Lower lobe of right lung (tissue), 2 donors: ENCODE results near the gene INPP5A. TPM values are rescaled to one million over a fixed set of nuclear protein-coding genes. Genes with fewer than 3 reads are reported as not detected.

ENCODE experiments used
- ATAC-seq, 2 donors: fragments of 200-7000 bp; cut with Tn5 transposase; one replicate each; pipeline ENCODE4 v1.9.1; 2020 to 2022; ENCODE audit warnings: mild to moderate bottlenecking in 2 of 2, moderate library complexity in 2 of 2
- DNase-seq: peaks from one replicate; pipeline ENCODE4 v3.0.0-alpha.2; 2020
- H3K27ac ChIP-seq: fragments of 200-600 bp; one replicate; pipeline ENCODE4 v1.8.0; 2022
- H3K27me3 ChIP-seq: fragments of 200-600 bp; one replicate; pipeline ENCODE4 v1.8.0; 2022; ENCODE audit warnings: low read depth
- H3K36me3 ChIP-seq: fragments of 200-600 bp; one replicate; pipeline ENCODE4 v1.8.0; 2022; ENCODE audit warnings: mild to moderate bottlenecking
- H3K4me1 ChIP-seq: fragments of 200-600 bp; one replicate; pipeline ENCODE4 v1.8.0; 2022
- H3K4me3 ChIP-seq: fragments of 200-600 bp; one replicate; pipeline ENCODE4 v1.8.0; 2022; ENCODE audit warnings: mild to moderate bottlenecking
- H3K9me3 ChIP-seq: fragments of 200-600 bp; one replicate; pipeline ENCODE4 v1.8.0; 2022
- CTCF ChIP-seq: fragments of 200-600 bp; IDR thresholded peaks from one replicate; pipeline ENCODE4 v1.8.0; 2022; ENCODE audit warnings: antibody characterized with exemption, mild to moderate bottlenecking
- intact Hi-C: fragments of 100-400 bp; cut with DNase I; formaldehyde crosslinking; loops from one replicate; pipeline ENCODE4 v1.11.0; 2022
- total RNA-seq: library from RNA; stranded (reverse); fragmentation: NEBNext Ultra II Directional; extraction: Animal tissue kit (Norgen Biotek cat#: 25700); gene quantifications from one replicate; pipeline ENCODE4 v1.2.1, GENCODE V29; 2021
- donor health status: DM: no; HTN: yes; CAD: no; lungs with severe emphysema.

The INPP5A gene
- total RNA-seq, 1 donor from 2014 or later = 34.1 TPM

GRCh38 chr10:132587175-132587574, 49.6 kb downstream of the INPP5A start:
- H3K27ac ChIP-seq = peak overlapping the region; percentile 82
- TF ChIP-seq CTCF = no peak

GRCh38 chr10:132588301-132589013, 50.9 kb downstream of the INPP5A start:
- Histone ChIP-seq H3K9me3 (no peaks in the 10 kb centered on the region), H3K27ac (peak overlapping the region; percentile 82), H3K36me3 (no peaks in the 10 kb centered on the region), H3K4me1 (peaks cover 93% of the 10 kb centered on the region), H3K4me3 (peak overlapping the region; percentile 39), H3K27me3 (no peaks in the 10 kb centered on the region)
- intact Hi-C loops = no loop called here
- DNase-seq (peak; percentile 76), ATAC-seq (peak; percentile 53 to 76)
- TF ChIP-seq CTCF = no peak

More at GRCh38 chr10:132587175-132587574, 49.6 kb downstream of the INPP5A start:
- Histone ChIP-seq H3K4me3 (no peak overlapping the region), H3K9me3 (no peaks in the 10 kb centered on the region), H3K27me3 (no peaks in the 10 kb centered on the region), H3K36me3 (no peaks in the 10 kb centered on the region), H3K4me1 (peaks cover 92% of the 10 kb centered on the region)
- no peak for ATAC-seq
- intact Hi-C loops = no loop called here
- no peak for DNase-seq

- DNase-seq (no peak), ATAC-seq (peak; percentile 3 to 15)
- Histone ChIP-seq H3K27me3 (no peaks in the 10 kb centered on the region), H3K4me1 (peaks cover 93% of the 10 kb centered on the region), H3K36me3 (no peaks in the 10 kb centered on the region), H3K9me3 (no peaks in the 10 kb centered on the region), H3K4me3 (no peak overlapping the region), H3K27ac (peak overlapping the region; percentile 82)
- TF ChIP-seq CTCF = no peak
- intact Hi-C loops = no loop called here
Observed at GRCh38 chr10:132589015-132589414, 51.4 kb downstream of the INPP5A start.

- ATAC-seq = no peak
Observed at GRCh38 chr10:132589681-132590080, 52.1 kb downstream of the INPP5A start.

GRCh38 chr10:132590094-132590751, 52.6 kb downstream of the INPP5A start:
- H3K27me3 ChIP-seq = no peaks in the 10 kb centered on the region
- peaks cover 94% of the 10 kb centered on the region for H3K4me1 ChIP-seq
- intact Hi-C loops = no loop called here
- ATAC-seq (no peak), DNase-seq (no peak)
- no peak overlapping the region for H3K27ac ChIP-seq
- no peak overlapping the region for H3K4me3 ChIP-seq
- H3K9me3 ChIP-seq = no peaks in the 10 kb centered on the region
- H3K36me3 ChIP-seq = no peaks in the 10 kb centered on the region
- TF ChIP-seq CTCF = no peak

More at GRCh38 chr10:132589681-132590080, 52.1 kb downstream of the INPP5A start:
- TF ChIP-seq CTCF = no peak
- no peaks in the 10 kb centered on the region for H3K9me3 ChIP-seq
- peaks cover 93% of the 10 kb centered on the region for H3K4me1 ChIP-seq
- intact Hi-C loops = no loop called here
- H3K4me3 ChIP-seq = no peak overlapping the region
- no peaks in the 10 kb centered on the region for H3K27me3 ChIP-seq
- H3K27ac ChIP-seq = peak overlapping the region; percentile 82
- no peaks in the 10 kb centered on the region for H3K36me3 ChIP-seq
- no peak for DNase-seq
